ENCODE measurements around the gene IER5. TPM values are rescaled to one million over a fixed set of nuclear protein-coding genes. Genes with fewer than 3 reads are reported as not detected.
A peak's percentile ranks its signal among the peaks of the same experiment; 100 is the strongest.

Gene IER5
- total RNA-seq, 1 experiment from 2014 or later = 20.4 TPM

DNA sequence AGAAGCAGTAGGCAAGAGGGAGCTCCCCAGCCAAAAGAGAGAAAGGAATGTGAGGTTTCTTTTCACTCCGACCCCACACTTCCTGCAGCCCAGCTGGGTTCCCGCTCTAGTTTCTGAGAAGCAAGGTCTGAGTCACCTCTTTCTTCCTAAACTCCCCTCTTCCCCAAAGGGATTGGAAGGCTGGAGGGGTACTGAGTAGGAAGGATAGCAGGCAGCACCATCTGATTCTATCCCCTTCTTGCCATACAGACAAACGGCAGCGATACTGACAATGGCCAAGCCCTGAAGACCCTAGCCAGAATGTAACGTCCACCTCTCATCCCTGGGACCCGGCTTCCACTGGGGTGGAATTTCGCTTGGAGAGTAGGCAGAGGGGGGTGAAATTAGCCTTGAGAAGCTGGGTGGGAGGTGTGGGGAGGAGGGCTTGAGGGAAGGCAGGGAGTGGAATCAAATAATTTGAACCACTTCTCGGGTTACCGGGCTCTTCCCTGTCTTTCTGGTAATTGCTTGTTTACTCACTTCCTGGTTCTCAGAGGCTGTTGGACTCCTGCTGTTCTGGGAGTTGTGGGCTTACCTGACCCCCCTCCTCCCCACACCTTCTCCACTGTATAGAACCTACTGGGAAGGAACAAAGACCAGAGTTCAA, 13.2 kb downstream of the IER5 start:
- Histone ChIP-seq H3K27me3 (ENCODE audit: control insufficient read depth, insufficient read depth, low read length) (no peaks in the 10 kb centered on the region), H3K4me1 (ENCODE audit: control insufficient read depth, insufficient read depth, low read length) (peaks cover 80% of the 10 kb centered on the region), H3K36me3 (ENCODE audit: control insufficient read depth, insufficient read depth, low read length) (no peaks in the 10 kb centered on the region), H3K9me3 (ENCODE audit: control insufficient read depth, insufficient read depth, low read depth, low read length) (no peaks in the 10 kb centered on the region), H3K4me3 (ENCODE audit: low read depth in 2 of 2, low read length in 2 of 2) (peak overlapping the region; percentile 6 to 50; a peak in 3 of 4 replicates), H3K27ac (ENCODE audit: low read length) (peak overlapping the region; percentile 92)
- ChIA-PET CTCF (no interaction called here), POLR2A (interaction anchor here (0.6 kb wide), 1 partner anchor 14 kb away, joined by 3 read pairs; no protein-coding TSS in a partner anchor)
- BruUV-seq (replicated peaks) = no TSS peak
- in situ Hi-C loops (cut with HindIII; ENCODE audit: low pct_unique_long_range_greater_than_20kb, low sequenced_read_pairs) (no loop called here), intact Hi-C loops (cut with micrococcal nuclease; ENCODE audit: unreplicated experiment) (no loop called here)
- TF ChIP-seq SIN3A (IDR thresholded peaks at IDR 0.05; ENCODE audit: borderline replicate concordance, insufficient read depth, low read depth, low read length) = no peak
- no peak for TF ChIP-seq TCF7L2 (IDR thresholded peaks at IDR 0.05; ENCODE audit: low read depth, low read length)
- DNase-seq (ENCODE audit: low read depth, low spot score) (no peak), ATAC-seq (0 out of 2 replicates have a peak, but pooled peaks have one; percentile 7)

DNA sequence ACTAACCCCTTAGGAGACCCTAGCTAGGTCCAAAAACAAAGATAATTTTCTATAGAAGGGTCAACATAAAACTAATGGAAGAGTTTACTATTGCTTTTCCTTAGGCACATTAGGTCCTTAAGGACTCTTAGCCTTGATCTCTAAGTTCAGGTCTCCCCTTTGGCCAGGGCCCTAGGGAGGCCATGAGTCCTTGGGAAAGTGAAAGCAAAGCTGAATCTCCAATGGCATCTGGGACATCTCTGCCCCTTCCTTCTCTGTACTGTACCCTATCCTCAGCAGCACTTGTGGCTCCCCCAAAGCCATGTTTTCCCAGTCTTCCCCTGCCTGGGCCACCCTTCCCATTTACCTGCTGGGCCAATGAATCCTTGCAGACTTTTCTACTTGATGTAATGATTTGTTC, 14.3 kb downstream of the IER5 start:
- Histone ChIP-seq H3K27ac (ENCODE audit: low read length) (peak overlapping the region; percentile 92), H3K4me3 (ENCODE audit: low read depth in 2 of 2, low read length in 2 of 2) (peak overlapping the region in 1 of 2 experiments; percentile 29; a peak in 1 of 4 replicates), H3K4me1 (ENCODE audit: control insufficient read depth, insufficient read depth, low read length) (peaks cover 77% of the 10 kb centered on the region), H3K27me3 (ENCODE audit: control insufficient read depth, insufficient read depth, low read length) (no peaks in the 10 kb centered on the region), H3K9me3 (ENCODE audit: control insufficient read depth, insufficient read depth, low read depth, low read length) (no peaks in the 10 kb centered on the region), H3K36me3 (ENCODE audit: control insufficient read depth, insufficient read depth, low read length) (no peaks in the 10 kb centered on the region)
- CTCF ChIA-PET = no interaction called here
- TF ChIP-seq, protein P1, sequence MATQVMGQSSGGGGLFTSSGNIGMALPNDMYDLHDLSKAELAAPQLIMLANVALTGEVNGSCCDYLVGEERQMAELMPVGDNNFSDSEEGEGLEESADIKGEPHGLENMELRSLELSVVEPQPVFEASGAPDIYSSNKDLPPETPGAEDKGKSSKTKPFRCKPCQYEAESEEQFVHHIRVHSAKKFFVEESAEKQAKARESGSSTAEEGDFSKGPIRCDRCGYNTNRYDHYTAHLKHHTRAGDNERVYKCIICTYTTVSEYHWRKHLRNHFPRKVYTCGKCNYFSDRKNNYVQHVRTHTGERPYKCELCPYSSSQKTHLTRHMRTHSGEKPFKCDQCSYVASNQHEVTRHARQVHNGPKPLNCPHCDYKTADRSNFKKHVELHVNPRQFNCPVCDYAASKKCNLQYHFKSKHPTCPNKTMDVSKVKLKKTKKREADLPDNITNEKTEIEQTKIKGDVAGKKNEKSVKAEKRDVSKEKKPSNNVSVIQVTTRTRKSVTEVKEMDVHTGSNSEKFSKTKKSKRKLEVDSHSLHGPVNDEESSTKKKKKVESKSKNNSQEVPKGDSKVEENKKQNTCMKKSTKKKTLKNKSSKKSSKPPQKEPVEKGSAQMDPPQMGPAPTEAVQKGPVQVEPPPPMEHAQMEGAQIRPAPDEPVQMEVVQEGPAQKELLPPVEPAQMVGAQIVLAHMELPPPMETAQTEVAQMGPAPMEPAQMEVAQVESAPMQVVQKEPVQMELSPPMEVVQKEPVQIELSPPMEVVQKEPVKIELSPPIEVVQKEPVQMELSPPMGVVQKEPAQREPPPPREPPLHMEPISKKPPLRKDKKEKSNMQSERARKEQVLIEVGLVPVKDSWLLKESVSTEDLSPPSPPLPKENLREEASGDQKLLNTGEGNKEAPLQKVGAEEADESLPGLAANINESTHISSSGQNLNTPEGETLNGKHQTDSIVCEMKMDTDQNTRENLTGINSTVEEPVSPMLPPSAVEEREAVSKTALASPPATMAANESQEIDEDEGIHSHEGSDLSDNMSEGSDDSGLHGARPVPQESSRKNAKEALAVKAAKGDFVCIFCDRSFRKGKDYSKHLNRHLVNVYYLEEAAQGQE (IDR thresholded peaks at IDR 0.05; ENCODE audit: insufficient read depth in 1 of 2, low read depth in 2 of 2, low read length in 1 of 2) = no peak
- no peak for TF ChIP-seq CTCF (IDR thresholded peaks at IDR 0.05)
- no peak for TF ChIP-seq TCF7L2 (IDR thresholded peaks at IDR 0.05; ENCODE audit: low read depth, low read length)
- no peak for TF ChIP-seq POLR2AphosphoS5 (IDR thresholded peaks at IDR 0.05; ENCODE audit: low read depth, low read length)
- no peak for TF ChIP-seq SIN3A (IDR thresholded peaks at IDR 0.05; ENCODE audit: borderline replicate concordance, insufficient read depth, low read depth, low read length)
- ATAC-seq = no peak
- in situ Hi-C loops (cut with HindIII; ENCODE audit: low pct_unique_long_range_greater_than_20kb, low sequenced_read_pairs) = no loop called here
- POLR2A ChIA-PET = interaction anchor here (0.6 kb wide), 1 partner anchor 933 kb away, joined by 4 read pairs; no protein-coding TSS in a partner anchor
- BruUV-seq (replicated peaks) = no TSS peak
- intact Hi-C loops (cut with micrococcal nuclease; ENCODE audit: unreplicated experiment) = no loop called here
- DNase-seq (ENCODE audit: low read depth, low spot score) = no peak

GRCh38 chr1:181103399-181103798, 14.9 kb downstream of the IER5 start:
- TF ChIP-seq SIN3A (IDR thresholded peaks at IDR 0.05; ENCODE audit: borderline replicate concordance, insufficient read depth, low read depth, low read length) (no peak), POLR2AphosphoS5 (IDR thresholded peaks at IDR 0.05; ENCODE audit: low read depth, low read length) (no peak), CTCF (IDR thresholded peaks at IDR 0.05) (no peak), TCF7L2 (IDR thresholded peaks at IDR 0.05; ENCODE audit: low read depth, low read length) (no peak)
- TF ChIP-seq, protein P1 (IDR thresholded peaks at IDR 0.05; ENCODE audit: insufficient read depth in 1 of 2, low read depth in 2 of 2, low read length in 1 of 2) = no peak
- no peaks in the 10 kb centered on the region for H3K36me3 ChIP-seq (ENCODE audit: control insufficient read depth, insufficient read depth, low read length)
- ATAC-seq (no peak), DNase-seq (ENCODE audit: low read depth, low spot score) (no peak)
- no peaks in the 10 kb centered on the region for H3K27me3 ChIP-seq (ENCODE audit: control insufficient read depth, insufficient read depth, low read length)
- no peaks in the 10 kb centered on the region for H3K9me3 ChIP-seq (ENCODE audit: control insufficient read depth, insufficient read depth, low read depth, low read length)
- in situ Hi-C loops (cut with HindIII; ENCODE audit: low pct_unique_long_range_greater_than_20kb, low sequenced_read_pairs) = no loop called here
- H3K27ac ChIP-seq (ENCODE audit: low read length) = peak overlapping the region; percentile 92
- ChIA-PET CTCF (no interaction called here), POLR2A (no interaction called here)
- BruUV-seq (replicated peaks) = no TSS peak
- intact Hi-C loops (cut with micrococcal nuclease; ENCODE audit: unreplicated experiment) = no loop called here
- no peak overlapping the region; a peak in 1 of 4 replicates for H3K4me3 ChIP-seq (ENCODE audit: low read depth in 2 of 2, low read length in 2 of 2)
- peaks cover 74% of the 10 kb centered on the region for H3K4me1 ChIP-seq (ENCODE audit: control insufficient read depth, insufficient read depth, low read length)
